Endothelial cell of umbilical vein (primary cell): ENCODE measurements around the gene CFAP73. TPM values are rescaled to one million over a fixed set of nuclear protein-coding genes. Genes with fewer than 3 reads are reported as not detected.

ENCODE experiments used
- BruUV-seq: library from RNA; stranded (reverse); fragments of 400-500 nt; replicated peaks from 2 replicates; lab custom pipeline; 2021; lab: Mats Ljungman, UMichigan
- CTCF ChIA-PET: fragments of 300-600, 350-600 bp; sonication (Branson Sonifier 250); formaldehyde crosslinking; loops from one replicate; lab custom pipeline; 2021; ENCODE audit warnings: antibody characterized with exemption, inconsistent platforms; lab: Charles Lee
- POLR2A ChIA-PET: fragments of 300-600, 350-600 bp; sonication (Branson Sonifier 250); formaldehyde crosslinking; loops from one replicate; lab custom pipeline; 2021; ENCODE audit warnings: antibody characterized with exemption, inconsistent platforms; lab: Charles Lee
- DNase-seq: peaks from one replicate; pipeline ENCODE4 v3.0.0-alpha.2; 2011; ENCODE audit warnings: low read depth, low spot score
- FAIRE-seq: peaks from 2 replicates; lab custom pipeline; 2011; peaks lifted over from hg19 to GRCh38; lab: Jason Lieb, UNC
- H2AFZ ChIP-seq: 2 replicates; pipeline ENCODE4 v1.6.0; 2012; ENCODE audit warnings: low read depth, low read length, control low read depth, inconsistent platforms
- H3K27ac ChIP-seq: 2 replicates; pipeline ENCODE4 v1.5.1; 2011; ENCODE audit warnings: low read depth, mild to moderate bottlenecking, control low read depth, low read length, moderate library complexity; ENCODE audit not compliant: insufficient read depth
- H3K27me3 ChIP-seq, 2 experiments: 2 replicates each; pipeline versions ENCODE4 v1.6.0 to v1.6.1; 2011; ENCODE audit warnings: low read length in 2 of 2, mixed read lengths in 1 of 2; ENCODE audit not compliant: control insufficient read depth in 2 of 2, insufficient read depth in 2 of 2
- H3K36me3 ChIP-seq, 2 experiments: 2 replicates in 1 of 2; 3 replicates in 1 of 2; pipeline ENCODE4 v1.5.1; 2011; ENCODE audit warnings: low read length in 2 of 2, mild to moderate bottlenecking in 1 of 2, moderate library complexity in 1 of 2; ENCODE audit not compliant: control insufficient read depth in 2 of 2, insufficient read depth in 2 of 2; ENCODE audit errors: extremely low read depth in 1 of 2
- H3K4me1 ChIP-seq: 3 replicates; pipeline ENCODE4 v1.5.1; 2011; ENCODE audit warnings: mild to moderate bottlenecking, low read length; ENCODE audit not compliant: control insufficient read depth, insufficient read depth; ENCODE audit errors: extremely low read depth
- H3K4me2 ChIP-seq: 2 replicates; pipeline ENCODE4 v1.6.1; 2011; ENCODE audit warnings: low read length, control low read depth, mixed read lengths; ENCODE audit not compliant: insufficient read depth
- H3K4me3 ChIP-seq, 3 experiments: fragments of 200-600 bp in 1 of 3; sonication (generic), shearing (Covaris generic) in 1 of 3; replicated peaks in 1 of 3; 2 replicates each; pipeline ENCODE4 v1.5.1; 2011 to 2016; ENCODE audit warnings: control low read depth in 3 of 3, low read length in 3 of 3, mild to moderate bottlenecking in 2 of 3, inconsistent platforms in 1 of 3, low read depth in 1 of 3, moderate library complexity in 1 of 3; ENCODE audit not compliant: insufficient read depth in 1 of 3
- H3K79me2 ChIP-seq: 2 replicates; pipeline ENCODE4 v1.6.0; 2012; ENCODE audit warnings: low read length, inconsistent platforms; ENCODE audit not compliant: control insufficient read depth, insufficient read depth
- H3K9ac ChIP-seq: replicated peaks from 2 replicates; pipeline ENCODE3; 2011; ENCODE audit warnings: low read length, control low read depth; ENCODE audit not compliant: insufficient read depth; ENCODE audit errors: extremely low read depth
- H3K9me1 ChIP-seq: replicated peaks from 3 replicates; pipeline ENCODE4 v1.6.0; 2011; ENCODE audit warnings: mild to moderate bottlenecking, low read length; ENCODE audit not compliant: control insufficient read depth, insufficient read depth; ENCODE audit errors: extremely low read depth
- H3K9me3 ChIP-seq: replicated peaks from 2 replicates; pipeline ENCODE4 v1.5.1; 2012; ENCODE audit warnings: low read length, inconsistent platforms; ENCODE audit not compliant: control insufficient read depth, insufficient read depth
- H4K20me1 ChIP-seq: replicated peaks from 2 replicates; pipeline ENCODE3; 2011; ENCODE audit warnings: mild to moderate bottlenecking, low read length; ENCODE audit not compliant: control insufficient read depth, insufficient read depth; ENCODE audit errors: extremely low read depth
- CTCF ChIP-seq, 2 donors: IDR thresholded peaks; 1 replicate in 1 of 2; 2 replicates in 1 of 2; pipeline ENCODE4 v1.5.1; 2011; ENCODE audit warnings: low read length in 2 of 2, mild to moderate bottlenecking in 2 of 2, moderate library complexity in 2 of 2, control low read depth in 1 of 2, inconsistent platforms in 1 of 2, low read depth in 1 of 2; ENCODE audit not compliant: insufficient read depth in 1 of 2; ENCODE audit errors: extremely low read depth in 1 of 2
- EZH2 ChIP-seq: IDR thresholded peaks from 2 replicates; pipeline ENCODE4 v1.6.1; 2012; ENCODE audit warnings: borderline replicate concordance, low read depth, mild to moderate bottlenecking, moderate library complexity, low read length, inconsistent platforms; ENCODE audit not compliant: severe bottlenecking
- FOS ChIP-seq: IDR thresholded peaks from 2 replicates; pipeline ENCODE4 v1.6.1; 2011; ENCODE audit warnings: mild to moderate bottlenecking, low read length, moderate library complexity, borderline replicate concordance; ENCODE audit not compliant: insufficient read depth
- GATA2 ChIP-seq: IDR thresholded peaks from 2 replicates; pipeline ENCODE4 v1.7.0; 2011; ENCODE audit warnings: low read depth, mild to moderate bottlenecking, moderate library complexity, mixed read lengths, low read length; ENCODE audit not compliant: insufficient read length, insufficient read depth
- JUN ChIP-seq: IDR thresholded peaks from 2 replicates; pipeline ENCODE4 v1.6.1; 2011; ENCODE audit warnings: borderline replicate concordance, low read depth; ENCODE audit not compliant: insufficient read length, insufficient read depth
- MAX ChIP-seq: IDR thresholded peaks from 2 replicates; pipeline ENCODE4 v1.6.1; 2011; ENCODE audit not compliant: insufficient read depth, insufficient read length
- MYC ChIP-seq: IDR thresholded peaks from one replicate; pipeline ENCODE4 v1.6.1; 2011; ENCODE audit warnings: mild to moderate bottlenecking, low read depth, low read length
- POLR2A ChIP-seq: IDR thresholded peaks from 2 replicates; pipeline ENCODE4 v1.6.1; 2012; ENCODE audit warnings: low read depth, mild to moderate bottlenecking, control low read depth, low read length
- POLR2AphosphoS5 ChIP-seq: IDR thresholded peaks from 2 replicates; pipeline ENCODE4 v1.6.1; 2012; ENCODE audit warnings: low read depth, mild to moderate bottlenecking, control low read depth, low read length, moderate library complexity; ENCODE audit not compliant: insufficient read depth
- dilution Hi-C: fragments of 300-500 bp; cut with MboI; formaldehyde crosslinking; loops from one replicate; pipeline ENCODE4 v1.15.0; 2019; ENCODE audit warnings: low sequenced_read_pairs; ENCODE audit not compliant: extremely low pct_ligation_motif_present
- intact Hi-C: fragments of 100-400 bp; cut with micrococcal nuclease; formaldehyde crosslinking; loops from one replicate; pipeline ENCODE4 v1.10.0; 2022
- polyA plus RNA-seq, 4 experiments: library from polyadenylated mRNA; depleted of rRNA in 3 of 4; stranded (reverse) in 3 of 4; unstranded in 1 of 4; fragments of >200 nt; gene quantifications; 2 replicates each; pipeline versions ENCODE4 v1.2.1 to v1.2.3, GENCODE V29; 2011 to 2012; ENCODE audit warnings: missing spikeins in 1 of 4
- total RNA-seq: library from RNA; stranded (reverse); gene quantifications from 2 replicates; pipeline ENCODE4 v1.2.3, GENCODE V29; 2021

Gene CFAP73
- total and polyA plus RNA-seq, 2 donors (not counting 3 experiments of a cell fraction or from before 2014, with no cell fraction given) = not detected

GRCh38 chr12:113145720-113146551 is 3.6 kb upstream of the CFAP73 start:
- no peaks in the 10 kb centered on the region for H3K9me3 ChIP-seq
- ChIA-PET POLR2A (interaction anchor here (0.7 kb wide), 1 partner anchor 555 kb away, joined by 13 read pairs; no protein-coding TSS in a partner anchor), CTCF (interaction anchor here (1.4 kb wide), 1 partner anchor 153 kb away, joined by 5 read pairs; no protein-coding TSS in a partner anchor)
- H3K9ac ChIP-seq = no peak overlapping the region
- no peak for DNase-seq
- dilution Hi-C loops = no loop called here
- BruUV-seq = no TSS peak
- no peak overlapping the region for H3K4me2 ChIP-seq
- no peaks in the 10 kb centered on the region for H3K79me2 ChIP-seq
- no peaks in the 10 kb centered on the region for H3K9me1 ChIP-seq
- intact Hi-C loops = no loop called here
- no peak overlapping the region for H3K4me3 ChIP-seq
- H3K36me3 ChIP-seq = no peaks in the 10 kb centered on the region
- no peaks in the 10 kb centered on the region for H4K20me1 ChIP-seq
- FAIRE-seq = no peak
- no peak overlapping the region for H3K27ac ChIP-seq
- H2AFZ ChIP-seq = no peak overlapping the region
- peaks cover 5 to 11% of the 10 kb centered on the region in 2 experiments for H3K27me3 ChIP-seq
- no peaks in the 10 kb centered on the region for H3K4me1 ChIP-seq
- TF ChIP-seq CTCF (IDR thresholded peaks at IDR 0.05; ENCODE audit: extremely low read depth in 1 of 2, insufficient read depth in 1 of 2, low read depth in 1 of 2, low read length in 2 of 2) = no peak
- TF ChIP-seq FOS = no peak

- peaks cover 10 to 15% of the 10 kb centered on the region in 2 experiments for H3K27me3 ChIP-seq
- no TSS peak for BruUV-seq
- no peaks in the 10 kb centered on the region for H3K9me1 ChIP-seq
- no peak overlapping the region for H3K27ac ChIP-seq
- no peaks in the 10 kb centered on the region for H3K36me3 ChIP-seq
- dilution Hi-C loops (no loop called here), intact Hi-C loops (no loop called here)
- no peak overlapping the region for H3K9ac ChIP-seq
- ChIA-PET POLR2A (no interaction called here), CTCF (interaction anchor here (1.4 kb wide), 1 partner anchor 154 kb away, joined by 5 read pairs; no protein-coding TSS in a partner anchor)
- no peak overlapping the region for H3K4me3 ChIP-seq
- no peak overlapping the region for H3K4me2 ChIP-seq
- H3K9me3 ChIP-seq = no peaks in the 10 kb centered on the region
- no peaks in the 10 kb centered on the region for H3K4me1 ChIP-seq
- DNase-seq = no peak
- H3K79me2 ChIP-seq = no peaks in the 10 kb centered on the region
- H2AFZ ChIP-seq = no peak overlapping the region
- TF ChIP-seq GATA2 (no peak), CTCF (IDR thresholded peaks at IDR 0.05; ENCODE audit: extremely low read depth in 1 of 2, insufficient read depth in 1 of 2, low read depth in 1 of 2, low read length in 2 of 2) (no peak), MAX (no peak), EZH2 (no peak), JUN (no peak), POLR2A (no peak), POLR2AphosphoS5 (no peak), FOS (no peak), MYC (no peak)
- H4K20me1 ChIP-seq = no peaks in the 10 kb centered on the region
- FAIRE-seq = no peak
Measured at GRCh38 chr12:113146999-113147398, 2.5 kb upstream of the CFAP73 start.
